ENCODE data around the gene HAPLN2.

DNA sequence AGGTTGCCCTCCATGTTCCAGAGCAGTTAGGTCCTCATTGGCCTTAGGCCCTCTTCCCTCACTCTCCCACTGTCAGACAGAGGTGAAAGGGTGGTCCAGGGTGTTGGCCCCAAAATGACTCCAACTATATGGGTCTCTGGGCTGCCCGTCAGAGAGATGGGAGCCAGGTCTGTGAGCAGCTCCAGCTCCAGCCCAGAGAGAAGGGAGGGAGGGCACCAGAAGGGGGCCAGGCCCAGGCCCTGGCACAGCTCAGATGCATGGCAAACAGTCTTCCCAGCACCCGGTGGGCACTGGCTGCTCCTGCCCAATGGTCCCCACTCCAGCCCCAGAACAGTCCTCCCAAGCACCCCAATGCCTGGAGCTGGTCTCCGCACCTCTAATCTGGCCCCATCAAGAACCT is 24.9 kb downstream of the HAPLN2 start:
- TF ChIP-seq, protein P1, sequence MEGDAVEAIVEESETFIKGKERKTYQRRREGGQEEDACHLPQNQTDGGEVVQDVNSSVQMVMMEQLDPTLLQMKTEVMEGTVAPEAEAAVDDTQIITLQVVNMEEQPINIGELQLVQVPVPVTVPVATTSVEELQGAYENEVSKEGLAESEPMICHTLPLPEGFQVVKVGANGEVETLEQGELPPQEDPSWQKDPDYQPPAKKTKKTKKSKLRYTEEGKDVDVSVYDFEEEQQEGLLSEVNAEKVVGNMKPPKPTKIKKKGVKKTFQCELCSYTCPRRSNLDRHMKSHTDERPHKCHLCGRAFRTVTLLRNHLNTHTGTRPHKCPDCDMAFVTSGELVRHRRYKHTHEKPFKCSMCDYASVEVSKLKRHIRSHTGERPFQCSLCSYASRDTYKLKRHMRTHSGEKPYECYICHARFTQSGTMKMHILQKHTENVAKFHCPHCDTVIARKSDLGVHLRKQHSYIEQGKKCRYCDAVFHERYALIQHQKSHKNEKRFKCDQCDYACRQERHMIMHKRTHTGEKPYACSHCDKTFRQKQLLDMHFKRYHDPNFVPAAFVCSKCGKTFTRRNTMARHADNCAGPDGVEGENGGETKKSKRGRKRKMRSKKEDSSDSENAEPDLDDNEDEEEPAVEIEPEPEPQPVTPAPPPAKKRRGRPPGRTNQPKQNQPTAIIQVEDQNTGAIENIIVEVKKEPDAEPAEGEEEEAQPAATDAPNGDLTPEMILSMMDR (IDR thresholded peaks at IDR 0.05): no peak
- no peak for TF ChIP-seq EP300 (IDR thresholded peaks at IDR 0.05)
- no peak for TF ChIP-seq POLR2AphosphoS5 (IDR thresholded peaks at IDR 0.05)
- no peak for TF ChIP-seq POLR2A (IDR thresholded peaks at IDR 0.05; ENCODE audit: low read depth)

Data from esophagus muscularis mucosa (tissue), 4 donors.